Mucosa of rectum (tissue), 2 donors: ENCODE data around the gene TCTN1.

Experiments
- H3K27ac ChIP-seq, 2 donors: one replicate each; pipeline ENCODE4 v1.7.0; 2013; ENCODE audit warnings: inconsistent platforms in 2 of 2, low read depth in 2 of 2, low read length in 2 of 2
- H3K27me3 ChIP-seq, 2 donors: one replicate each; pipeline ENCODE4 v1.7.0; 2013; ENCODE audit warnings: low read length in 2 of 2; ENCODE audit not compliant: control insufficient read depth in 2 of 2, insufficient read depth in 2 of 2
- H3K36me3 ChIP-seq, 2 donors: one replicate each; pipeline ENCODE4 v1.7.0; 2013; ENCODE audit warnings: low read length in 2 of 2; ENCODE audit not compliant: control insufficient read depth in 2 of 2, insufficient read depth in 2 of 2
- H3K4me1 ChIP-seq, 2 donors: one replicate each; pipeline ENCODE4 v1.7.0; 2013; ENCODE audit warnings: low read length in 2 of 2, mild to moderate bottlenecking in 1 of 2; ENCODE audit not compliant: control insufficient read depth in 2 of 2, insufficient read depth in 2 of 2
- H3K4me3 ChIP-seq, 2 donors: one replicate each; pipeline ENCODE4 v1.7.0; 2013; ENCODE audit warnings: low read length in 2 of 2
- H3K9ac ChIP-seq, 2 donors: one replicate each; pipeline ENCODE4 v1.7.0; 2013; ENCODE audit warnings: low read length in 2 of 2, low read depth in 1 of 2, mild to moderate bottlenecking in 1 of 2
- H3K9me3 ChIP-seq, 2 donors: one replicate each; pipeline ENCODE4 v1.7.0; 2013; ENCODE audit warnings: low read length in 2 of 2; ENCODE audit not compliant: control insufficient read depth in 2 of 2
- donor health status: healthy.
- donor health status: Normal muscosa, but diverticular disease.

The TCTN1 gene

DNA sequence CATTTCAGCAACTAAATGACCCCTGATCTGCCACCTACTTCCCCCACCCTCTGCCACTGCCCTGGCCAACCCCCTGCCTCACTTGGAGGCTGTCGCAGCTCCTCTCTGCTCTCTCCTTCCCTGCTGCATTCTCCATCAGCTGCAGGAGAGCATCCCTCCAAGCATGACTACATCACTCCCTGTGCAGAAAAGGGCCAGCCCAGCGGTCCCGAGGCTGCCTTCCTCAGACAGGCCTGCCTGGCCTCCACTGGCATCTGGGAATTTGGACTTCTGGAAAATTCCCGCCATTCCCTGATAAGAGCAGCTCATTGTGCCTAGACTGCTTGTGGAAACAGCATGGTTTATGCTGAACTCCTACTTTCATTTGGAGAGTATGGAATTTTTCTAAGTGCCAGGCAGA lies 62.2 kb downstream of the TCTN1 start:
- Histone ChIP-seq H3K9me3 (no peaks in the 10 kb centered on the region), H3K4me1 (peaks cover 2 to 6% of the 10 kb centered on the region in 2 donors), H3K27me3 (no peaks in the 10 kb centered on the region), H3K4me3 (no peak overlapping the region), H3K27ac (no peak overlapping the region), H3K9ac (no peak overlapping the region), H3K36me3 (no peaks in the 10 kb centered on the region)

DNA sequence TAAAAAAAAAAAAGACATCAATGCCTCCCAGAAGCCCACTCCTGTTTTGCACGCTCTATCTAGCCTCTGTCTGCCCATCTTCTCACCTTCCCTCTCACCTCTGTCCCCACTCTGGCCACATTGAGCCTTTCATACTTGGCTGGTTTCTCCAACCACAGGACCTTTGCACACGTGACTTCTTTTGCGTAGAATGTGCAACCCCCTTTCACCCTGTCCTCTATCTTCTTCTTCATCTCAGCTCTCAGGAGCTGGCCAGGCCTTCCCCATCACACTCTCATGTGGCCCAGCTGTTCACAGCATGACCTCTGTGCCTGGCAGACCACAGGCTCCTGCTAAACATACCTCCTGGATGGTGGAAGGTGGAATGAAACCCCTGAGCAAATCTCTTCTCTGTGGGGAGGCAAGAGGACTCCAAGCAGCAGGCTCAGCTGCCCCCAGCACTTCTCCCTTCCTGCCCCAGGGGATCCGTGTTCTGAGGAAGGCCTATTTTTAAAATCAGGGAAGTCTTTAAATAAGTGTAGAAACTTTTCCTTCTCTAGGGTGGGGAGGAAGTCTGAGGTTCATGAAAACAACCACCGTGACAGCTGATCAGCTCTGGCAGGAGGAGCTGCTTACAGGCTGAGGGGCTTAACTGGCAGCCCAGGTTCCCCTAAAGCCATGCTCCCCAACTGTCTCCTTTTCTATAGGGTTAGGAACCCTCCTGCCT lies 63.4 kb downstream of the TCTN1 start:
- Histone ChIP-seq H3K9ac (peak overlapping the region in 1 of 2 donors; percentile 24), H3K4me3 (no peak overlapping the region), H3K36me3 (no peaks in the 10 kb centered on the region), H3K27me3 (no peaks in the 10 kb centered on the region), H3K4me1 (peaks cover 2 to 6% of the 10 kb centered on the region in 2 donors), H3K9me3 (no peaks in the 10 kb centered on the region), H3K27ac (no peak overlapping the region)

DNA sequence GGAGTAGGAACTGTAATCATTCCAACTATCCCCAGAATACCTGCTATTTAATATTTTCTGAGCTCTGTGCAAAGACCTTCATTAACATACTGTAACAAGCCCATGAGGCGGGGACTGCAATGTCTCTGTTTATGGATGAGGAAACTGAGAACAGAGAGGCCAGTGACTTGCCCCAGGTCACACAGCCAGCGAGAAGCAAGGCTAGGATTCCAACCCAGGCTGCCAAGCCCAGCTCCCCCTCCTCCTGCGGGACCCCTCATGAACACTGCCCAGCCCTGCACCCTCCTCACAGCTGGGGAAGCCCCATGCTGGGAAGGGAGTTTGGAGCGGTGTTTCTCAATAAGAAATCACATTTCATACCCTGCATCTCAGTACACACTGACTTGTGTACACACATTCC lies 64.1 kb downstream of the TCTN1 start:
- Histone ChIP-seq H3K9me3 (no peaks in the 10 kb centered on the region), H3K36me3 (no peaks in the 10 kb centered on the region), H3K9ac (no peak overlapping the region), H3K4me1 (peaks cover 2 to 6% of the 10 kb centered on the region in 2 donors), H3K27me3 (no peaks in the 10 kb centered on the region), H3K27ac (no peak overlapping the region), H3K4me3 (no peak overlapping the region)

DNA sequence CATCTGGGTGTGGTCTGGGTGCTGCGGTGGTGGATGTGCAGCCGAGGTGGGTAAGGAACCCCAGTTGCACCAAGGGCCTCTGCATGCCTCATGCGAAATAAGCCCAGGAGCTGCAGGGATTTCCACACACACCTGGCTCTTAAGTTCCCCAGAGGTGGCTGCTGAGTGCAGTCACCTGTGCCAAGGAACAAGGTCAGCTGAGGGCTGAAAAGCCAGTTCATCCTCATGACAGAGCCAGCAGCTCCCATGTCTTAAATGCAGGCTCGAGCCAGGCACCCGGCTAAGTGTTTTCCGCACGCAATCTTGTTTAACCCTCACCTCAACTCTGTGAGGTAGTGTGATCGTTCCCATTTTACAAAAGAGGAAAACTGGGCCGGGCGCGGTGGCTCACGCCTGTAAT lies 65.3 kb downstream of the TCTN1 start:
- no peak overlapping the region for H3K4me3 ChIP-seq
- no peaks in the 10 kb centered on the region for H3K27me3 ChIP-seq

DNA sequence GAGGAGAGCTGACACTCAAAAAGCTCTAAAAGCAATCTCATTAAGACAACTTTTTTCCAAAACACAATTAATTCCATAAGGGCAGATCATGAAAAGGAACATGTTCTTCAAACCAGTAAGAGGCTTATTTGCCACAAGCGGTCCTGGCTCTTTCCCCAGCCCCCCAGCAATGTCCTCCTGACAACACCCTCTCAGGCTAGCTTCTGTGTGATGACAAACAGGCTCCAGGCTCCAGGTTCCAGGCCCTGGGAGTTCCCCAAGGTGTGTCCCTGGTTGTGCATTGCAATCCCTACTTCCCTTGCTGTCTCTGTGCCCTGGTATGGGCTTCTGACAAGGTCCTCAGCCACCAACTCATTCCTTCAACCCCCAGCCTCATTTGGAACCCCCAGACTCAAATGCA lies 66.1 kb downstream of the TCTN1 start:
- H3K9ac ChIP-seq, result no peak overlapping the region
- H3K36me3 ChIP-seq, result no peaks in the 10 kb centered on the region
- H3K4me1 ChIP-seq, result peaks cover 2 to 6% of the 10 kb centered on the region in 2 donors
- no peaks in the 10 kb centered on the region for H3K27me3 ChIP-seq
- H3K9me3 ChIP-seq, result no peaks in the 10 kb centered on the region
- H3K27ac ChIP-seq, result no peak overlapping the region
- no peak overlapping the region for H3K4me3 ChIP-seq

More for the DNA sequence above, 65.3 kb downstream of the TCTN1 start:
- H3K9ac ChIP-seq, result no peak overlapping the region
- H3K27ac ChIP-seq, result no peak overlapping the region
- H3K9me3 ChIP-seq, result no peaks in the 10 kb centered on the region
- no peaks in the 10 kb centered on the region for H3K36me3 ChIP-seq
- peaks cover 2 to 6% of the 10 kb centered on the region in 2 donors for H3K4me1 ChIP-seq

DNA sequence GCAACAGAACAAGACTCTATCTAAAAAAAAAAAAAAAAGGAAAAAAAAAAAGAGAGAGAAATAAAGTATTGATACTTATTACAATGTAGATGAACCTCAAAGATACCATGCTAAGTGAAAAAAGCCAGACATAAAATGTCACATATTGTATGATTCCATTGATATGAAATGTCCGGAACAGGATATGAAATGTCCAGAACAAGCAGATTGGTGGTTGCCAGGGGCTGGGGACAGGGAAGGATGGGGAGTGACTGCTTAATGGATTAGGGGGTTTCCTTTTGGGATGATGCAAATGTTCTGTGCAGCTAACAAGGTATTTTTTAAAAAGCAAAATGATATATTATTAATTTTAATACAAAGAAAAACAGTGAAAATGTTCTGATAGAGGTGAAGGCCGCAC lies 70.0 kb downstream of the TCTN1 start:
- peaks cover 5 to 10% of the 10 kb centered on the region in 2 donors for H3K27me3 ChIP-seq
- H3K36me3 ChIP-seq, result no peaks in the 10 kb centered on the region
- H3K4me3 ChIP-seq, result no peak overlapping the region
- H3K27ac ChIP-seq, result no peak overlapping the region
- H3K4me1 ChIP-seq, result peaks cover 9 to 13% of the 10 kb centered on the region in 2 donors
- H3K9ac ChIP-seq, result no peak overlapping the region
- no peaks in the 10 kb centered on the region for H3K9me3 ChIP-seq

DNA sequence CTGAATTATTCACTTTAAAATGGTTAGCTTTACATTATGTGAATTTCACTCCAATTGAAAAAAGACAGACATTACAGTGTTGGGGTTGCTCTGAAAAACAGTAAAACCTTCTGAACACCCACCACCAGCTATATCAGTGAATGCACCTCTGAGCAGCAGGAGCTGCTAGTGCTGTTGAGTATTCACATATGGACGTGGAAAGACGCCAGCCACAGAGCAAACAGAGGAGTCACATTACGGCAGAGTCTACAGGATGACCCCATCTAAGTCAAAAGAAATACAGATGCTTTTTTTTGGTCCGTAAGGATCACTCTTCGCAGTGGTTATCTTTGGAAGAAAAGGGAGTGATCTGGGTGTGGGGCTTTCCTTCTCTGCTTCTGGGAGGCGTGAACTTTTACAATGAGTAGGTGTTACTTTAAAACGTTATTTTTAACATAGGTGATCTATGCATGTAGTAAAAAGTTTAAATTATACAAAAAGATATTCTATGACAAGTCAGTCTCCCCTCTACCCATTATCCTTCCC lies 70.4 kb downstream of the TCTN1 start:
- Histone ChIP-seq H3K36me3 (no peaks in the 10 kb centered on the region), H3K27me3 (peaks cover 5 to 10% of the 10 kb centered on the region in 2 donors), H3K9ac (no peak overlapping the region), H3K27ac (no peak overlapping the region), H3K4me1 (peaks cover 10 to 13% of the 10 kb centered on the region in 2 donors), H3K9me3 (no peaks in the 10 kb centered on the region), H3K4me3 (no peak overlapping the region)

DNA sequence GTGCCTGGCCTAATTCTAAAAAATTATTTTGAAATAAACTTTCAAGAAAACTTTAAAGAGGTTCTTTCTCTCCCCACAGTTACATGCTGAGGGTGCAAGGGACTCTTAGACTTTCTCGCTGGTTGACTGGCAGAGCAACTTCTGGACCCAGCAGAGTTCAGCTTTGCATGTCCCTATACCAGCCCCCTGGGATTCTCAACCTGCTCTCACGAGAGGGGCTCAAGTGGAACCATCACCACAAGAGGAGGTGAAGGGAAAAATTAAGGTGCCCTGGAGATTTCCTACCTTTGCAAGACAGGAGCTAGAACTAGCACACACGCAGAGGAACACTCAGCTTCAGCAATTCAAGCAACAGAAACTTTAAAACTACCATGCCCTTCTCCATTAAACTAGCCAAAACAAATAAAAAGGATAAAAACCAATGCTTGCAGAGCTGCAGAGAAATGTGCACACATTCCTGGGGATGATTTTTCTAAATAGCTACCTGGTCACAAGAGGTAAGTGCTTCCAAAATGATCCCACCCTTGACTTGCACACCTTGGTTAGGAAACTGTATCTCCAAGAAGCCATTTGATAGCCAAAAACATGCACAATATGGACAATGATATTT lies 72.5 kb downstream of the TCTN1 start:
- Histone ChIP-seq H3K4me3 (no peak overlapping the region), H3K27me3 (peaks cover 5 to 10% of the 10 kb centered on the region in 2 donors), H3K9me3 (no peaks in the 10 kb centered on the region), H3K27ac (no peak overlapping the region), H3K36me3 (no peaks in the 10 kb centered on the region), H3K4me1 (peaks cover 13 to 19% of the 10 kb centered on the region in 2 donors), H3K9ac (no peak overlapping the region)

DNA sequence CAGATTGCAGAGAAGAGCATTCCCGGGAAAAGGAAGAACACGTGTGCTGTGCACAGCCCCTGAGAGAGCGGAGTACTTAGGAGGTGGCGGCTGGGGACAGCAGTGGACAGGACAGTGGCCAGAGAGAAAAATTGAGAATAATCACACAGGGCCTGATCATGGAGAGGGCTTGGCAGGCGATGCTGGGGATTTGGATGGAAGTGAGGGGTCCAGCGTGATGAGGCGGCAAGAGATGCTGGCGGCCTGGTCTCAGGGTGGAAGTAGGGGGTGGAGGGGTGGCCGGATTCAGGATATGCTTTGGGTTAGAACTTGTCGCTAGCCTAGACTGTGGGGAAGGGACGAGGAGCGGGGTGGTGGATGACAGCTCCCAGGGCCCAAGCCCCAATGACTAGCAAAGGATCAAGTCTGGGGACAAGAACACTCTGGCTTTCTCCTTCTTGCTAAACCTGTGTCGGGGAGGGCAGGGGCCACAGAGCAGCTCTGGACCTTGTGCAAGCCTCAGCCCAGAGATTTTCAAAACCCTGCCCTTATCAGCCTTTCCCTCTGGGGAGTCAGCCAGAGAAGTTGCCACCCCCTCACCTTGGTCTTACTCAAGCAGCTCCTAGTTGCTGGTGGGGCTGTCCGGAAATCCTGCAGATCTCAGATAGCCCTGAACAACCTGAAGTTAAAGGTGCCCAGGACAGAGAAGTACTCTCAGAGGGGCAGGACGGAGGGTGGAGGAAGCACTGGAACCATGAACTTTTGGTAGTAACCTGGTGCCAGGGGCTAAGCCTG lies 73.7 kb downstream of the TCTN1 start:
- Histone ChIP-seq H3K4me1 (peaks cover 13 to 19% of the 10 kb centered on the region in 2 donors), H3K36me3 (no peaks in the 10 kb centered on the region), H3K9ac (peak overlapping the region in 1 of 2 donors; percentile 61), H3K27ac (no peak overlapping the region), H3K27me3 (peaks cover 5 to 10% of the 10 kb centered on the region in 2 donors), H3K9me3 (no peaks in the 10 kb centered on the region), H3K4me3 (peak overlapping the region; percentile 66 to 80)
